Endothelial cell of umbilical vein (primary cell): ENCODE measurements around the gene GAL3ST2.
"Not testable (repeated sequence)": the region's sequence is repeated elsewhere in the genome, so short reads cannot be mapped to it uniquely, and the experiment has no call there.

ENCODE experiments used
- CTCF ChIP-seq, 2 donors: IDR thresholded peaks; 1 replicate in 1 of 2; 2 replicates in 1 of 2; pipeline ENCODE4 v1.5.1; 2011; ENCODE audit warnings: low read length in 2 of 2, mild to moderate bottlenecking in 2 of 2, moderate library complexity in 2 of 2, control low read depth in 1 of 2, inconsistent platforms in 1 of 2, low read depth in 1 of 2; ENCODE audit not compliant: insufficient read depth in 1 of 2; ENCODE audit errors: extremely low read depth in 1 of 2
- EZH2 ChIP-seq: IDR thresholded peaks from 2 replicates; pipeline ENCODE4 v1.6.1; 2012; ENCODE audit warnings: borderline replicate concordance, low read depth, mild to moderate bottlenecking, moderate library complexity, low read length, inconsistent platforms; ENCODE audit not compliant: severe bottlenecking
- FOS ChIP-seq: IDR thresholded peaks from 2 replicates; pipeline ENCODE4 v1.6.1; 2011; ENCODE audit warnings: mild to moderate bottlenecking, low read length, moderate library complexity, borderline replicate concordance; ENCODE audit not compliant: insufficient read depth
- GATA2 ChIP-seq: IDR thresholded peaks from 2 replicates; pipeline ENCODE4 v1.7.0; 2011; ENCODE audit warnings: low read depth, mild to moderate bottlenecking, moderate library complexity, mixed read lengths, low read length; ENCODE audit not compliant: insufficient read length, insufficient read depth
- MAX ChIP-seq: IDR thresholded peaks from 2 replicates; pipeline ENCODE4 v1.6.1; 2011; ENCODE audit not compliant: insufficient read depth, insufficient read length
- MYC ChIP-seq: IDR thresholded peaks from one replicate; pipeline ENCODE4 v1.6.1; 2011; ENCODE audit warnings: mild to moderate bottlenecking, low read depth, low read length
- POLR2A ChIP-seq: IDR thresholded peaks from 2 replicates; pipeline ENCODE4 v1.6.1; 2012; ENCODE audit warnings: low read depth, mild to moderate bottlenecking, control low read depth, low read length
- POLR2AphosphoS5 ChIP-seq: IDR thresholded peaks from 2 replicates; pipeline ENCODE4 v1.6.1; 2012; ENCODE audit warnings: low read depth, mild to moderate bottlenecking, control low read depth, low read length, moderate library complexity; ENCODE audit not compliant: insufficient read depth

GRCh38 chr2:241806217-241806616 is 29.6 kb downstream of the GAL3ST2 start:
- not testable (repeated sequence) for TF ChIP-seq CTCF (IDR thresholded peaks at IDR 0.05; ENCODE audit: extremely low read depth in 1 of 2, insufficient read depth in 1 of 2, low read depth in 1 of 2, low read length in 2 of 2); MYC; EZH2; FOS; POLR2AphosphoS5; POLR2A; MAX; GATA2
